A673 (cell line): ENCODE data around the gene FAM234B. TPM values are rescaled to one million over a fixed set of nuclear protein-coding genes. Genes with fewer than 3 reads are reported as not detected.

Experiments used
- BruUV-seq: library from RNA; stranded (reverse); fragments of 400-500 nt; replicated peaks from 2 replicates; lab custom pipeline; 2021; lab: Mats Ljungman, UMichigan
- CTCF ChIA-PET: fragments of 300-600 bp; sonication (Branson Sonifier 250); formaldehyde crosslinking; loops from one replicate; lab custom pipeline; 2022; ENCODE audit warnings: antibody characterized with exemption; lab: Charles Lee
- POLR2A ChIA-PET: fragments of 300-600 bp; sonication (Branson Sonifier 250); formaldehyde crosslinking; loops from one replicate; lab custom pipeline; 2022; ENCODE audit warnings: antibody characterized with exemption; ENCODE audit not compliant: low non-redundant PET; lab: Charles Lee
- DNase-seq: peaks from one replicate; pipeline ENCODE4 v3.0.0-alpha.2; 2015; ENCODE audit warnings: low spot score
- H3K27ac ChIP-seq: fragments of 200-600 bp; sonication (generic); 2 replicates; pipeline ENCODE4 v1.5.1; 2016; ENCODE audit warnings: mixed run types, low read depth, mild to moderate bottlenecking, mixed read lengths, antibody characterized with exemption, low read length; ENCODE audit not compliant: poor library complexity, severe bottlenecking
- H3K27me3 ChIP-seq: fragments of 200-600 bp; sonication (generic); replicated peaks from 2 replicates; pipeline ENCODE4 v1.6.1; 2017; ENCODE audit warnings: mixed run types, low read depth, mild to moderate bottlenecking, mixed read lengths, antibody characterized with exemption, low read length; ENCODE audit not compliant: insufficient read depth, poor library complexity
- H3K36me3 ChIP-seq: fragments of 200-600 bp; sonication (generic); 2 replicates; pipeline ENCODE4 v1.6.1; 2016; ENCODE audit warnings: mixed run types, mild to moderate bottlenecking, mixed read lengths, antibody characterized with exemption, low read length; ENCODE audit not compliant: insufficient read depth, poor library complexity, severe bottlenecking
- H3K4me1 ChIP-seq: fragments of 200-600 bp; sonication (generic); 2 replicates; pipeline ENCODE4 v1.6.1; 2017; ENCODE audit warnings: mixed run types, mild to moderate bottlenecking, mixed read lengths, antibody characterized with exemption, low read length; ENCODE audit not compliant: insufficient read depth, poor library complexity, severe bottlenecking
- H3K4me3 ChIP-seq: fragments of 200-600 bp; sonication (generic); 2 replicates; pipeline ENCODE4 v1.5.1; 2016; ENCODE audit warnings: low read depth, mixed run types, mild to moderate bottlenecking, mixed read lengths, low read length; ENCODE audit not compliant: poor library complexity, severe bottlenecking
- H3K9me3 ChIP-seq: fragments of 200-600 bp; sonication (generic); 2 replicates; pipeline ENCODE4 v1.6.1; 2016; ENCODE audit warnings: mixed run types, low read depth, mild to moderate bottlenecking, mixed read lengths, antibody characterized with exemption, low read length; ENCODE audit not compliant: poor library complexity, severe bottlenecking
- CTCF ChIP-seq: fragments of 300-800, 200-600 bp; sonication (generic); conservative IDR thresholded peaks from 2 replicates; pipeline ENCODE4 v1.5.1; 2017; ENCODE audit warnings: low read depth, mild to moderate bottlenecking, antibody characterized with exemption, low read length, moderate library complexity, mixed read lengths
- EZH2 ChIP-seq: fragments of 200-600 bp; sonication (generic); IDR thresholded peaks from 2 replicates; pipeline ENCODE4 v1.6.1; 2017; ENCODE audit warnings: borderline replicate concordance, low read depth, mild to moderate bottlenecking, mixed read lengths, antibody characterized with exemption, low read length; ENCODE audit not compliant: poor library complexity, severe bottlenecking
- intact Hi-C: fragments of 100-400 bp; cut with micrococcal nuclease; formaldehyde crosslinking; loops from one replicate; pipeline ENCODE4 v1.10.0; 2022; ENCODE audit not compliant: unreplicated experiment
- total RNA-seq: library from RNA; stranded (reverse); gene quantifications from 2 replicates; pipeline ENCODE4 v1.2.3, GENCODE V29; 2021

Gene FAM234B
- total RNA-seq, 1 experiment from 2014 or later = 11.8 TPM

GRCh38 chr12:12998248-12998647 is 45.9 kb upstream of the FAM234B start:
- no TSS peak for BruUV-seq
- Histone ChIP-seq H3K9me3 (no peaks in the 10 kb centered on the region), H3K4me1 (peaks cover under 1% of the 10 kb centered on the region), H3K27me3 (no peaks in the 10 kb centered on the region), H3K27ac (no peak overlapping the region), H3K36me3 (no peaks in the 10 kb centered on the region), H3K4me3 (no peak overlapping the region)
- intact Hi-C loops = no loop called here
- DNase-seq = no peak
- ChIA-PET POLR2A (no interaction called here), CTCF (no interaction called here)
- TF ChIP-seq CTCF = no peak
- TF ChIP-seq EZH2 = no peak

GRCh38 chr12:12999271-12999958 is 44.8 kb upstream of the FAM234B start:
- no peak for DNase-seq
- ChIA-PET POLR2A (interaction anchor here (0.6 kb wide), 1 partner anchor 195 kb away, joined by 5 read pairs; no protein-coding TSS in a partner anchor), CTCF (no interaction called here)
- no peaks in the 10 kb centered on the region for H3K36me3 ChIP-seq
- H3K9me3 ChIP-seq = no peaks in the 10 kb centered on the region
- intact Hi-C loops = no loop called here
- peak overlapping the region; percentile 84 for H3K4me3 ChIP-seq
- TSS peak; percentile 43 for BruUV-seq
- H3K27ac ChIP-seq = peak overlapping the region; percentile 78
- H3K27me3 ChIP-seq = no peaks in the 10 kb centered on the region
- no peaks in the 10 kb centered on the region for H3K4me1 ChIP-seq
- no peak for TF ChIP-seq EZH2

GRCh38 chr12:12999959-13000615 is 44.1 kb upstream of the FAM234B start, which contains the start of gene HEBP1:
HEBP1 (minus strand) TSS chr12:13000265; CDS start chr12:13000114, 151 bp downstream.
- no peaks in the 10 kb centered on the region for H3K9me3 ChIP-seq
- H3K36me3 ChIP-seq = no peaks in the 10 kb centered on the region
- intact Hi-C loops = loop anchor here (2.0 kb wide), 1 partner anchor 99 kb away; no protein-coding TSS in a partner anchor
- BruUV-seq = no TSS peak
- POLR2A ChIA-PET = interaction anchor here (0.6 kb wide), 1 partner anchor 194 kb away, joined by 5 read pairs; no protein-coding TSS in a partner anchor
- peak within 1 kb of the TSS; percentile 78 for H3K27ac ChIP-seq
- no peaks in the 10 kb centered on the region for H3K4me1 ChIP-seq
- H3K4me3 ChIP-seq = peak within 1 kb of the TSS; percentile 84
- DNase-seq = peak; percentile 87
- H3K27me3 ChIP-seq = no peaks in the 10 kb centered on the region
- CTCF ChIA-PET = interaction anchor here (0.8 kb wide), 1 partner anchor 212 kb away, joined by 4 read pairs; no protein-coding TSS in a partner anchor
- no peak for TF ChIP-seq EZH2
- no peak for TF ChIP-seq CTCF
